ENCODE data around the gene TBC1D2B.

DNA sequence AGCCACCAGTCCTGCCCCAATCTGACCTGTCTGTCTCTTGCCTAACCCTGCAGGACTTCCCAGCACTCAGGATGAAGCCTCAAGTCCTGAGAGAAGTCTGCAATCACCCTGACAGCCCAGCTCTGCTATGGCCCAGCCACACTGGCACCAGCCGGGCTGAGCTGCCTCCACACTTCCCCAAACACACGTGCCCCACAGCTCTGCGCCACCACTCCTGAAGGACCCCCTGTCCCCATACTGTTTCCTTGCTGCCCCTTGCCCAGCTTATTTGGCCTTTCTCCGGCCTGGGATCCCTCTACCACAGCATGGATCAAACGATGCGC lies 76.6 kb downstream of the TBC1D2B start:
- TF ChIP-seq, protein P1, sequence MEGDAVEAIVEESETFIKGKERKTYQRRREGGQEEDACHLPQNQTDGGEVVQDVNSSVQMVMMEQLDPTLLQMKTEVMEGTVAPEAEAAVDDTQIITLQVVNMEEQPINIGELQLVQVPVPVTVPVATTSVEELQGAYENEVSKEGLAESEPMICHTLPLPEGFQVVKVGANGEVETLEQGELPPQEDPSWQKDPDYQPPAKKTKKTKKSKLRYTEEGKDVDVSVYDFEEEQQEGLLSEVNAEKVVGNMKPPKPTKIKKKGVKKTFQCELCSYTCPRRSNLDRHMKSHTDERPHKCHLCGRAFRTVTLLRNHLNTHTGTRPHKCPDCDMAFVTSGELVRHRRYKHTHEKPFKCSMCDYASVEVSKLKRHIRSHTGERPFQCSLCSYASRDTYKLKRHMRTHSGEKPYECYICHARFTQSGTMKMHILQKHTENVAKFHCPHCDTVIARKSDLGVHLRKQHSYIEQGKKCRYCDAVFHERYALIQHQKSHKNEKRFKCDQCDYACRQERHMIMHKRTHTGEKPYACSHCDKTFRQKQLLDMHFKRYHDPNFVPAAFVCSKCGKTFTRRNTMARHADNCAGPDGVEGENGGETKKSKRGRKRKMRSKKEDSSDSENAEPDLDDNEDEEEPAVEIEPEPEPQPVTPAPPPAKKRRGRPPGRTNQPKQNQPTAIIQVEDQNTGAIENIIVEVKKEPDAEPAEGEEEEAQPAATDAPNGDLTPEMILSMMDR (conservative IDR thresholded peaks at IDR 0.05): no peak
- TF ChIP-seq ZFX (IDR thresholded peaks at IDR 0.05): no peak
